K562 treated with DMSO at 1 percent for 4 hours (cell line): ENCODE results near the gene TP53TG3F. TPM values are rescaled to one million over a fixed set of nuclear protein-coding genes. Genes with fewer than 3 reads are reported as not detected.

Experiments
- total RNA-seq: library from RNA; unstranded; fragments of 300-600 nt; gene quantifications from 2 replicates; pipeline ENCODE4 v1.2.3, GENCODE V29; 2022; ENCODE audit not compliant: insufficient read depth

The TP53TG3F gene
- 1.0 TPM in 1 of 2 replicates, not detected in the other for total RNA-seq

DNA sequence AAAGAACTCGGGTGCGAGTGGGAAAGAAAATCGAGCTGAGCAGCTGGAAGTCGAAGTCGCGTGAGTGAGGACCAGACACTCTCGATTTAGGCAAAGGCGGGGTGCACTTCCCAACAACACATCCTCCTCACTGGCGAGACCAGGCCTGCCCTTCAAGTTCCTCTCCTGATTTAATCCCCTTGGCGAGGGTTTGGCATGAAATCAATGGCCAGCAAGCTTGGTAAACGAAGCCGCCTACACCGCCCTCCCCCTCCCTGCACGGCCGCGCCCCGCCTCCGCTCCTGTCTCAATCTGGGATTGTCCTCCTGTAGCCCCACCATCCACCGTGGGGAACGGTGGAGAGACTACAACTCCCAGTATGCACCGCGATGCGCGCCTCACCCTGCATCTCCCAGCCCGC, at the start of gene TP53TG3F:
TSS of gene TP53TG3F (plus strand) at position 301 of the 400 bp plus-strand sequence. CDS start at position 369, 68 bp downstream.

Other genes starting within 250 kb of the TP53TG3F start
- not detected in 2 replicates for gene TP53TG3E, start 155.3 kb upstream of the TP53TG3F start, total RNA-seq
- 2.1 and 3.0 TPM in 2 replicates for gene TP53TG3B, start 98.8 kb upstream of the TP53TG3F start, total RNA-seq